Loucy (cell line): ENCODE data around the gene ACAN.

ENCODE experiments used
- EZH2phosphoT487 ChIP-seq: fragments of 200-600 bp; IDR thresholded peaks from 2 replicates; pipeline ENCODE4 v1.6.1; 2018; ENCODE audit warnings: antibody characterized with exemption, mild to moderate bottlenecking, moderate library complexity, borderline replicate concordance
- TF ChIP-seq, protein P1 (sequence below): fragments of 200-600 bp; sonication (generic); conservative IDR thresholded peaks from 2 replicates; pipeline ENCODE4 v1.5.1; 2014; ENCODE audit warnings: mild to moderate bottlenecking, antibody characterized with exemption, low read length

DNA sequence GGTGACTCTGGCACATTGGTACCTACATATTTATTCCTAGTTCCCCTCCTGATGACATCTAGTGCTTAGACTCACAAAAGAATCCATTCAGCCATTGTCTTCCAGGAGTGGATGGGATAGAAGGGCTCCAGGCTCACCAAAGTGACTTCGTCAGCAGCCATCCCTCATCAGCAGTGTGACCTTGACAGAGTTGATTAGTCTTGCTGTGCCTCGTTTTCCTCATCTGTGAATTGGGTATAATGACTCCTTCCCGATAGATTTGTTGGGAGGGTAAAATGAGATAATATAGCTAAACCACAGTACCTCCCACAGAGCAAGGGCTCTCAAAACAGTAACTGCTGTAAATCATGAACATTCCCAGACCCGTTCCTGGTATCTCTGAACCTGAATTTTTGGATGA is 10.7 kb downstream of the ACAN start:
- TF ChIP-seq, protein P1, sequence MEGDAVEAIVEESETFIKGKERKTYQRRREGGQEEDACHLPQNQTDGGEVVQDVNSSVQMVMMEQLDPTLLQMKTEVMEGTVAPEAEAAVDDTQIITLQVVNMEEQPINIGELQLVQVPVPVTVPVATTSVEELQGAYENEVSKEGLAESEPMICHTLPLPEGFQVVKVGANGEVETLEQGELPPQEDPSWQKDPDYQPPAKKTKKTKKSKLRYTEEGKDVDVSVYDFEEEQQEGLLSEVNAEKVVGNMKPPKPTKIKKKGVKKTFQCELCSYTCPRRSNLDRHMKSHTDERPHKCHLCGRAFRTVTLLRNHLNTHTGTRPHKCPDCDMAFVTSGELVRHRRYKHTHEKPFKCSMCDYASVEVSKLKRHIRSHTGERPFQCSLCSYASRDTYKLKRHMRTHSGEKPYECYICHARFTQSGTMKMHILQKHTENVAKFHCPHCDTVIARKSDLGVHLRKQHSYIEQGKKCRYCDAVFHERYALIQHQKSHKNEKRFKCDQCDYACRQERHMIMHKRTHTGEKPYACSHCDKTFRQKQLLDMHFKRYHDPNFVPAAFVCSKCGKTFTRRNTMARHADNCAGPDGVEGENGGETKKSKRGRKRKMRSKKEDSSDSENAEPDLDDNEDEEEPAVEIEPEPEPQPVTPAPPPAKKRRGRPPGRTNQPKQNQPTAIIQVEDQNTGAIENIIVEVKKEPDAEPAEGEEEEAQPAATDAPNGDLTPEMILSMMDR, result no peak
- no peak for TF ChIP-seq EZH2phosphoT487
